GM23248 (cell line): Measurements from ENCODE around the gene ABCC10. TPM values are rescaled to one million over a fixed set of nuclear protein-coding genes. Genes with fewer than 3 reads are reported as not detected.
"Not testable (repeated sequence)": the region's sequence is repeated elsewhere in the genome, so short reads cannot be mapped to it uniquely, and the experiment has no call there.

Source experiments
- DNase-seq: peaks from one replicate; pipeline ENCODE4 v3.0.0-alpha.2; 2015
- H2AFZ ChIP-seq: fragments of 200-600 bp; sonication (generic); 2 replicates; pipeline ENCODE4 v1.6.1; 2016; ENCODE audit warnings: antibody characterized with exemption
- H3F3A ChIP-seq: fragments of 200-600 bp; sonication (generic); 2 replicates; pipeline ENCODE4 v1.6.1; 2016; ENCODE audit warnings: mild to moderate bottlenecking, antibody characterized with exemption, mixed run types; ENCODE audit not compliant: insufficient read depth
- H3K27ac ChIP-seq: fragments of 200-600 bp; sonication (generic); 2 replicates; pipeline ENCODE4 v1.5.1; 2016; ENCODE audit warnings: mild to moderate bottlenecking
- H3K27me3 ChIP-seq: fragments of 200-600 bp; sonication (generic); replicated peaks from 2 replicates; pipeline ENCODE4 v1.6.1; 2016; ENCODE audit warnings: mild to moderate bottlenecking; ENCODE audit not compliant: insufficient read depth
- H3K36me3 ChIP-seq: fragments of 200-600 bp; sonication (generic); 2 replicates; pipeline ENCODE4 v1.6.1; 2016; ENCODE audit warnings: low read depth, mild to moderate bottlenecking
- H3K4me1 ChIP-seq: fragments of 200-600 bp; sonication (generic); 2 replicates; pipeline ENCODE4 v1.6.1; 2016; ENCODE audit warnings: mild to moderate bottlenecking; ENCODE audit not compliant: insufficient read depth
- H3K4me2 ChIP-seq: fragments of 200-600 bp; sonication (generic); one replicate; pipeline ENCODE4 v1.6.1; 2016; ENCODE audit warnings: mild to moderate bottlenecking; ENCODE audit not compliant: unreplicated experiment
- H3K4me3 ChIP-seq: fragments of 200-600 bp; sonication (generic); 2 replicates; pipeline ENCODE4 v1.5.1; 2016; ENCODE audit warnings: mild to moderate bottlenecking
- H3K79me2 ChIP-seq: fragments of 200-600 bp; sonication (generic); 2 replicates; pipeline ENCODE4 v1.6.1; 2016; ENCODE audit warnings: mild to moderate bottlenecking; ENCODE audit not compliant: insufficient read depth
- H3K9ac ChIP-seq: fragments of 200-600 bp; sonication (generic); 2 replicates; pipeline ENCODE4 v1.6.1; 2016; ENCODE audit warnings: mild to moderate bottlenecking
- H3K9me2 ChIP-seq: fragments of 200-600 bp; sonication (generic); 2 replicates; pipeline ENCODE4 v1.6.1; 2016; ENCODE audit warnings: mixed run types, mild to moderate bottlenecking, moderate library complexity; ENCODE audit not compliant: insufficient read depth
- H3K9me3 ChIP-seq: fragments of 200-600 bp; sonication (generic); one replicate; pipeline ENCODE4 v1.6.1; 2017; ENCODE audit warnings: low read depth
- H4K20me1 ChIP-seq: fragments of 200-600 bp; sonication (generic); 2 replicates; pipeline ENCODE4 v1.6.0; 2016; ENCODE audit not compliant: insufficient read depth
- EZH2 ChIP-seq: fragments of 200-600 bp; sonication (generic); IDR thresholded peaks from 2 replicates; pipeline ENCODE4 v1.6.1; 2018; ENCODE audit warnings: antibody characterized with exemption, mild to moderate bottlenecking; ENCODE audit not compliant: insufficient read depth, poor library complexity, severe bottlenecking
- EZH2phosphoT487 ChIP-seq: fragments of 200-600 bp; sonication (generic); IDR thresholded peaks from 2 replicates; pipeline ENCODE4 v1.6.1; 2018; ENCODE audit warnings: antibody characterized with exemption, moderate library complexity, mild to moderate bottlenecking, low read depth; ENCODE audit not compliant: insufficient read depth
- WGBS, 2 experiments: methylation state at CpG; one replicate each; pipeline ENCODE4 v1.1.6; 2015 to 2017; ENCODE audit warnings: low lambda C conversion rate in 2 of 2, low coverage in 1 of 2; ENCODE audit errors: missing lambda C conversion rate in 2 of 2; 5-methylcytosine and 5-hydroxymethylcytosine counted together
- in situ Hi-C: fragments of 300-500 bp; cut with MboI; formaldehyde crosslinking; loops from 2 replicates; pipeline ENCODE4 v1.15.0; 2020
- polyA plus RNA-seq: library from polyadenylated mRNA; unstranded; fragments of >200 nt; fragmentation: Nextera tagmentation; extraction: Ambion mirVana; gene quantifications from 2 replicates; pipeline ENCODE4 v1.2.1, GENCODE V29; 2016
- total RNA-seq: library from RNA; depleted of rRNA; stranded (reverse); fragments of >200 nt; shearing (Covaris generic); gene quantifications from 2 replicates; pipeline ENCODE4 v1.2.3, GENCODE V29; 2014

The ABCC10 gene
- total and polyA plus RNA-seq, 2 experiments from 2014 or later: 20.0 to 21.3 TPM

DNA sequence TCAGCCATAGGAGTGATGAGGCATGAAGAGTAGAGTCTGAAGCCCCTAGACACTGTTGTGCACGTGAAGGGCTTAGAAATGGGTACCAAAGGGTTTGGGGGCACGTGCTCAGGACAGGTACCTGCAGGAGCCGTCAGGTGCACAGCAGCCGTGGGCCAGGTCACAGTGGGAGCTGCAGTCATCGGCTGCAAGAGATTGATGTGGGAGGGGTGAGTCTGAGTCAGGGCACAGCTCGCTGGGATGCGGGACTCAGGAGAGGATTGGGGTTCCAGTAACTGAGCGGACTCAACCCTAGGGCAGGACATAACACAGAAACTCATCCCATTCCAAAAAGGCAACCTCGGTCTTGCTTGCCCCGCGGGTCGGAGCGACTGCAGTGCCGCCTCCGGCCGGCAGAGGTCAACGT is 27.0 kb downstream of the ABCC10 start:
- Histone ChIP-seq H3K4me3 (peak overlapping the region; percentile 74), H3K9ac (no peak overlapping the region), H3K27me3 (peaks cover 4% of the 10 kb centered on the region; the same call in 1 of the 2 replicates), H3K79me2 (no peaks in the 10 kb centered on the region), H3K9me2 (no peaks in the 10 kb centered on the region), H3F3A (peaks cover 9% of the 10 kb centered on the region; the same call in 1 of the 2 replicates), H3K9me3 (no peaks in the 10 kb centered on the region), H3K36me3 (no peaks in the 10 kb centered on the region), H3K4me2 (peak overlapping the region; percentile 84), H4K20me1 (no peaks in the 10 kb centered on the region), H3K4me1 (no peaks in the 10 kb centered on the region), H2AFZ (peak overlapping the region; percentile 79; the same call in 1 of the 2 replicates), H3K27ac (no peak overlapping the region)
- 9 to 14% methylated on average over 17 of the region's 17 CpGs for WGBS, 2 experiments
- DNase-seq: no peak
- TF ChIP-seq EZH2: no peak
- no peak for TF ChIP-seq EZH2phosphoT487
- in situ Hi-C loops: loop anchor here (10.0 kb wide), 1 partner anchor 51 kb away; no protein-coding TSS in a partner anchor

- Histone ChIP-seq H3K4me2 (peak overlapping the region; percentile 84), H3K79me2 (no peaks in the 10 kb centered on the region), H4K20me1 (no peaks in the 10 kb centered on the region), H3F3A (peaks cover 9% of the 10 kb centered on the region; the same call in 1 of the 2 replicates), H3K4me1 (no peaks in the 10 kb centered on the region), H3K9me2 (no peaks in the 10 kb centered on the region), H2AFZ (peak overlapping the region; percentile 79), H3K9ac (peak overlapping the region; percentile 6), H3K27ac (no peak overlapping the region), H3K27me3 (peaks cover 4% of the 10 kb centered on the region; the same call in 1 of the 2 replicates), H3K36me3 (no peaks in the 10 kb centered on the region), H3K9me3 (no peaks in the 10 kb centered on the region), H3K4me3 (peak overlapping the region; percentile 74)
- TF ChIP-seq EZH2: no peak
- TF ChIP-seq EZH2phosphoT487: no peak
- in situ Hi-C loops: loop anchor here (10.0 kb wide), 1 partner anchor 50 kb away; no protein-coding TSS in a partner anchor
- DNase-seq: peak; percentile 91
- WGBS, 2 experiments: 1% methylated on average over 52 to 81 of the region's 97 CpGs
Observed at GRCh38 chr6:43454696-43455530, 27.6 kb downstream of the ABCC10 start.

DNA sequence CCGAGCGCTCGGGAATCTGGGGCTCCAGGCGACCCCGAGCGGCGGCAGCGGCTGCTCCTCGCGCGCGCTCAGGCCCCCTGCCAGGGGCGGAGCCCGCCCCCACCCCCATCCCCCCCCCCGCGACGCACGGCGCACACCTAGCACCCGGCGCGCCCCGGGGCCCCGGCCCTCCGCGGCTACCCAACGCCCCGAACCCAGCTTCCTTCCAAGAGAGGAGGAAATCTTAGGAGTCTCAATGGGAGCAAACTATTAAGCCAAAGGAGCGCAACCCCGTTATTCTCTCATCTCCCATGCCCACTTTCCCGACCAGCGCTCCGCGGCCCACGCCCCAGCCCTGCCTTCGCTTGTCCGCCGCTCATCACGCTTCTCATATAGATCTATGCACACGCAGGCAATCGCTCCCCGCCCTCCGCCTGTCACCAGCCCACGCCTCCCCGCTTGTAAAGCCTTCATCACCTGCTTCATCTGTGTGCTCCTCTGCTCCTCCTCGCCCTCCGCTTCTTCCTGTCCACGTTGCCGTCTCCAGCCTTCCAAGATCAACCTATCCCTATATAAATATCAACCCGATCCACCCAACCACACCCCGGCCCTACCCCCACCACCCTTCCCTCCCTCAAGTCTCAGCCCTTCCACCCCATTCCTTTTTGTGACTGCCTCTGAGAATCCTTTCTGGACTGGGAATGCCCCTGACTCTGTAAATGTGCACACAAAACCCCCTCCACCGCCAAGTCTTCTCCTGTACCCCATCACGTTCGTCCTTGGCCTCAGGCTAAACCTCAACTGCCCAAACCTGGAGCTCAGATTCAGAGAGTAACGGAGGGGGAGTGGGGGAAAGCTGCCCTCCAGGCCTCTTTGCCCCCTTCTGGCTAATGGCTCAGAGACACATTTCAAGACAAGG is 28.4 kb downstream of the ABCC10 start, which contains the start of gene DLK2:
TSS of gene DLK2 (minus strand) at position 18 of the 898 bp plus-strand sequence. CDS start 723 bp downstream, outside the sequence.
- Histone ChIP-seq H3F3A (peaks cover 9% of the 10 kb centered on the region; the same call in 1 of the 2 replicates), H3K9me3 (no peaks in the 10 kb centered on the region), H4K20me1 (no peaks in the 10 kb centered on the region), H3K4me1 (no peaks in the 10 kb centered on the region), H3K27ac (no peak within 1 kb of the TSS), H2AFZ (peak within 1 kb of the TSS; percentile 79), H3K27me3 (peaks cover 4% of the 10 kb centered on the region; the same call in 1 of the 2 replicates), H3K79me2 (no peaks in the 10 kb centered on the region), H3K9ac (peak within 1 kb of the TSS; percentile 6), H3K36me3 (no peaks in the 10 kb centered on the region), H3K4me2 (peak within 1 kb of the TSS; percentile 84), H3K9me2 (no peaks in the 10 kb centered on the region), H3K4me3 (peak within 1 kb of the TSS; percentile 74)
- DNase-seq: peak; percentile 53
- 2 to 4% methylated on average over 25 to 55 of the region's 55 CpGs for WGBS, 2 experiments
- no peak for TF ChIP-seq EZH2phosphoT487
- TF ChIP-seq EZH2: no peak
- in situ Hi-C loops: loop anchor here (10.0 kb wide), 1 partner anchor 49 kb away; no protein-coding TSS in a partner anchor

DNA sequence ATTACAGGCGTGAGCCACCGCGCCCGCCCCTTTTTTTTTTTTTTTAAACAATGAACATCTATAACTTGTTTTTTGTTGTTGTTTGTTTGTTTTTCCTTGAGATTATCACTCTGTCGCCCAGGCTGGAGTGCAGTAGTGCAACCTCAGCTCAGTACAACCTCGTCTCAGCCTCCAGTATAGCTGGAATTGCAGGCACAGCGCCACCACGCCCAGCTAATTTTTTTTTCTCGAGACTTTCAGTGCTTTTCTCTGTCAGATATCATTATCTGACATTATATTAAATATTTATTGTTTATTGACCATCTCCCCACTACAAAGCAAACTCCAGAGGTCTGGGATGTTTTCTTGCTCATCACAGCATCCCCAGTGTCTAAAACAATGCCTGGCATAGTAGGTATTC is 30.3 kb downstream of the ABCC10 start:
- H3K4me2 ChIP-seq: no peak overlapping the region
- no peak for TF ChIP-seq EZH2
- TF ChIP-seq EZH2phosphoT487: no peak

GRCh38 chr6:43458154-43458553 is 30.8 kb downstream of the ABCC10 start:
- not testable (repeated sequence) for H3K27ac ChIP-seq, H3K4me3 ChIP-seq, H4K20me1 ChIP-seq, H2AFZ ChIP-seq, H3K9ac ChIP-seq, H3K4me2 ChIP-seq, DNase-seq, H3K4me1 ChIP-seq, H3K79me2 ChIP-seq, H3K27me3 ChIP-seq, H3K9me2 ChIP-seq, H3F3A ChIP-seq, H3K9me3 ChIP-seq, H3K36me3 ChIP-seq
- in situ Hi-C loops: loop anchor here (10.0 kb wide), 1 partner anchor 47 kb away; no protein-coding TSS in a partner anchor
- WGBS, 2 experiments: 93 to 97% methylated on average over 15 of the region's 15 CpGs

More for the DNA sequence above, 30.3 kb downstream of the ABCC10 start:
- Histone ChIP-seq H3K4me1 (no peaks in the 10 kb centered on the region), H4K20me1 (no peaks in the 10 kb centered on the region), H2AFZ (no peak overlapping the region), H3K79me2 (no peaks in the 10 kb centered on the region), H3K27me3 (peaks cover 4% of the 10 kb centered on the region; the same call in 1 of the 2 replicates), H3K9me2 (no peaks in the 10 kb centered on the region), H3F3A (peaks cover 9% of the 10 kb centered on the region; the same call in 1 of the 2 replicates), H3K4me3 (no peak overlapping the region), H3K36me3 (no peaks in the 10 kb centered on the region), H3K27ac (no peak overlapping the region), H3K9ac (no peak overlapping the region), H3K9me3 (no peaks in the 10 kb centered on the region)
- in situ Hi-C loops: loop anchor here (10.0 kb wide), 1 partner anchor 47 kb away; no protein-coding TSS in a partner anchor
- DNase-seq: no peak
- WGBS, 2 experiments: 57 to 62% methylated on average over 8 to 9 of the region's 9 CpGs
